ENCODE data around the gene BPHL. TPM values are rescaled to one million over a fixed set of nuclear protein-coding genes. Genes with fewer than 3 reads are reported as not detected.
"Not testable (repeated sequence)": the region's sequence is repeated elsewhere in the genome, so short reads cannot be mapped to it uniquely, and the experiment has no call there.

Gene BPHL
- polyA plus RNA-seq, 1 donor: 62.1 TPM

DNA sequence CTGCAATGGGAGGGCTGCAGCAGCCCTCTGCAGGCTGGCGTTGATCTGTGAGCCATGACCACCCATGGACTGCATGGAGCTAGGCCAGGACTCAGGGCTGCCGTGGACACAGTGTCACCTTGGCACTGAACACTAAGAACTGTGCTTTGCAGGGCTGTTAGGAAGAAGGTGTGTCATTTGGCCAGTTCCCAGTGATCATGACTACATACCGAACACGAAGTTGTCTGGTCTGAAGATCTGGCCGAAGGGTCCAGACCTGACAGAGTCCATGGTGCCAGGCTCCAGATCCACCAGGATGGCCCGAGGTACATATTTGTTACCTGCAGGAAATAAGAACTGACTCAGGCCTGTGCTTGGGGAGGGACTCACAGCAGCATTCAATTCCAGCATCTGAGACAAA lies 36.9 kb downstream of the BPHL start:
- DNase-seq: not testable (repeated sequence)

DNA sequence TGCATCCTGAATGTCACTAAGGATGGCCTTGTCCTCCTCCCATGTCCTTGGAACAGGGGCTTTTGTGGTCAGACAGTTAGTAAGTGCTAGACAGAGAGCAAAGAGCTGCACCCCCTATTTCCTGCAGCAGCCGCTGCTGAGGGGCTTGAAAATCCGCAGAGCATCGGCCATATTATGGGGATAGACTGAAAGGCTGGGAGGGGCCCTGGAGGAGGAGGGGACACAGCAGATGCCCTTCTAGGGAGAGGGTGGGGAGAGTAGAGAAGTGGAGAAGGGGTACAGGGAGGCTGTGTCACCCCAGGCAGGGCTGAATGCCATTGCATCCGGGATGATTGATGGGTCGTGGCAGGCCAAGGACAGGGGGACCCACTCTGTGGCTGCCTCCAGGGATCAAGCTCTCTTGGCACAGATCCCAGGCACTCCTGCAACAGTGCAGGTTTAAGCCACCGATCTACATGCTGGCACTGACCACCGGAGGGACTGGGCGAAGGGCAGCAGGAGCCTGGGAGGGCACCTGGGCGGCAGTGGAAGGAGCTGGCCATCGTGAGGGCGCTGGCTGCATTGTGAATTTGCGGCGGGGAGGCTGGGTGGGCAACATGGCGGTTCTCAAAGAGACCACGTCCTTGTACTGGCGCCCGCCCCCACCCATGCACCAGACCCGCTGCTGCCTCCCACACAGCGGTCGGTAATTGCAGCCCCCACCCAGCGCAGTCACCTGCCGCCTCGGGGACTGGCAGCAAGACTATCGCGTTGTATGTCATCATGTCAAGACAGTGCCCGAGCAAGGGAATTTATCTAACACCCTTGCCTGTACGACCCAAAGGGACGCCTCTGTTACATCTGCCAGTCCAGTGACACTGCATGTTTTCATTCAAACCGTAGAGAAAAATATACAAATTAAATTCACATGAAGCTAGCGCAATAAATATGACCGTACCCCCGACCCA lies 37.9 kb downstream of the BPHL start:
- not testable (repeated sequence) for DNase-seq

DNA sequence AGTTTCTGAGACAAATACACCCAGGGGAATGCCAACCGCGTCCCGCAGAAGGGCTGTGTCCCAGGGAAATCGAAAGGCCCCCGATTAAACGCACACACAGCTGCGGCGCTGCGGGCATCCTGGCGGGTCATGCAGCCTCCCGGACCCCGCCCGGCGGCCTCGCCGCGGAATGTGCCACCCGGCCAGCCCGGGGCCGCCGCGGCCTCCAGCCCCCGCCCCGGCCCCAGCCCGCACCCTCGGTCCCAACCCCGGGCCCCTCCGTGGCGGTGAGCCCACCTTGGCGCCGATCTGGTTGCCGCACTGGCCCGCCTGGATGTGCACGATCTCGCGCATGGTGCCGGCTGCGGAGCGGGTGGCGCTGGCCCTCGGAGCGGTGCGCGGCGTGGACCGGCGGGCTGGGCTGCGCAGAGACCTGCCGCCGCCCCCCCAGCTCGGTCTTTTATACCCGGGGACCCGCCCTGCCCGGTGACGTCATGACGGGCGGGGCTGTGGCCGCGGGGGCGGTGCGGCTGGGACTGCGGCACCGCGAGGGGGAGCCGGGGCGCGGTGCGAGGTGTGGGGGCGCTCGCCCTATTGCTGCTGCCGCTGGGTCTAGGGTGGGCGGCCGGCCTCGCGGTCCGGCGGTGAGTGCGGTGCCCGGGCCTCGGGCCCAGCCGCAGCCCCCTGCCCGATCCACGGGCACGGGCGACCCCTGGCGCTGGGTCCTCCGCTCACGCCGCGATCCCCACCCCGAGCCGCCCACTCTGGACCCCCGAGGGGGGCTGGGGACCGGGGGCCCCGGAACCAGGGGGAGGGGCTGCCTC lies 38.8 kb downstream of the BPHL start, which contains the start of gene TUBB2A:
Gene TUBB2A, minus strand, starts transcription at position 414 of the 803 bp plus-strand sequence. Its CDS starts 81 bp downstream, at position 333.
- no peak for DNase-seq

DNA sequence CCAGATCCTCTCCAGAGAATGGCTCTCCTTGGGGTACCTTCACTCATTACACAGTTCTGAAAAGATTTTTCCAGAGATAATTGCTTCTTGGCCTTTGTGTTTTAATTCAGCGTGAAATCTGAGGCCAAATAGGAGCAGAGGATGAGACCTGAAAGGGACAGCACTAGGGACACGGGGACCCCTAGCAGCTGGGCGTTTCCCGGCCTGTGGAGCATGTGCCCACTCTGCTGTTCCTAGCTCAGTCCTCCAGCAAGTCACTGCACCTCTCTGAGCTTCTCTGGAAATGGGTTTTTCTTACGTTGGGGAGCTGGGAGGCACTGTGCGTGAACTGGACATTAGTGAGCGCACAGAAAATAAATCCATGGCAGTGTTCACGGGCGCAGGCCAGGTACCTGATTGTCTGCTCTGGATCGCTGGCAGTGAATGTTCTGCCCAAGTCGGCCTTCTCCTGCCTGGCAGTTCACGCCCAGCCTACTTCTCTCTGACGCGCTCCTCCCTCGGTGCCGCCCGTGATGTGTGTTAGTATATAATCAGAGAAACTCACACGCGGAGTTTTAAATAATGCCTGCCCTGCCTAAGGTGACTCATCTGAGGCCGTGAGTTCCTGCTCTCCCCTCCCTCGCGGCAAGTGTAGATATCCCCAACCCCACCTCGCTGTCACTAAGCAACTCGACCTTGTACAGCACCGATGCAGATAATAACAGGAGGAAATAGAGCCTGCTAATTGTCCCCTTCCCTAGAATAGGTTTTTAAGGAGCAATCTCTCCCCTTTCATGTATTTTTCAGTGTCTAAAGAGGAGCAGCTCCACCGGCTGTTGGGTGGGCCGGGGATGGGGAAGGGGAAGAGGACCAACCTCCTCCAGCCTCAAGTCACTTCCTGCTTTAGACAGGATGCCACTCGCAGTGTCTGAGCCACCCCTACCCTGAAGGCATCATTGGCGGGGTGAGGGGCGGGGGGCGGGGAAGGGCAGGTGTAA lies 41.6 kb downstream of the BPHL start:
- DNase-seq: no peak

DNA sequence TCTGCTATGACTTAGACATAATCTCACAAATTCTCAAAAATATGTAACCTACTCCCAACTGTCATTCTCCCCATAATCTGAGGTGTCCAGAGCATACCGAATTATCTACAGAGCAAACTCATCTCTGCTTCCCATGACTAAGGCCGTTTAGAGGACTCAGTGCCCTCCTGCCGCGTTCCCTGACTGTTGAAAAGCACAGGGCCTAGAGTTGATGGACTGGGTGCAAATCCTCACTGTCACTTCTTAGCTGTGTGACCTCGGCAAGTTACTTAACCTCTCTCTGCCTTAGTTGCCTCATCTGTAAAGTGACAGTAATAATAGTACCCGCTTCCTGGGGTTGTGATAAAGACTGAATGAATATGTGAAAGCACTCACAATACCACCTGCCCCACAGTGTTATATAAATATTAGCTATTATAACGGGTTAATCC lies 43.6 kb downstream of the BPHL start:
- no peak for DNase-seq

DNA sequence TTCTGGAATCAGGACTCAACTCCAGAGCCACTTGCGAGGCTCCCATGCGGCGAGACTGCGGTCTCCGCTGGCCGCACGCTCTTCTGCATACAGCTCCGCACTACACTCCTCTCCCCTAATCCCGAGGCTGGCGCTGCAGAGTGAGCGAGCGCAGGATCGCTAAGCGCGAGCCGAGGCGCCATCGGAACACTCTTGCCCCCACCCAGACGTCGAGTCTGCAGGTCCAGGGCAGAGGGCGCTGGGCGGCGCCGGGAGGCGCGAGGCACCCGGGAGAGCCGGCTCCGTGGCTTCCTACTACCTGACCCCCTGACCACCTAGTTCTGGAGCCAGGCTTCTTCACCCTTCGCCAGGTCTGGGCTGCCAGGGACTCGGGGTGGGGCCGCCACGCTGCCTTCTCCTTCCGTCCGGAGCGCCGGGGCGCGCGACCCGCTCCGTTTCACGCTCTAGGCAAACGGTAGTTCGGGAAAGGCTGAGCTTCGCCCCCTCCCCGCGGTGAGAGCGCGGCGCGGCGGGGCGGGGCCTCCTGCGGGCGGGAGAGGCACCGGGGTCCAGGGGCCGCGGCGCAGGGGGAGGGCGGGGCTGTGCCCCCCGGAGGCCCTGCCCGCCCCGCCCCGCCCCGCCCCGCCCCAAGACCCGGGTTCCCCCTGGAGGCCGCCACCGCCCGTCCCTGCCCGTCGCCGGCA lies 44.2 kb downstream of the BPHL start:
- DNase-seq: peak; percentile 70

DNA sequence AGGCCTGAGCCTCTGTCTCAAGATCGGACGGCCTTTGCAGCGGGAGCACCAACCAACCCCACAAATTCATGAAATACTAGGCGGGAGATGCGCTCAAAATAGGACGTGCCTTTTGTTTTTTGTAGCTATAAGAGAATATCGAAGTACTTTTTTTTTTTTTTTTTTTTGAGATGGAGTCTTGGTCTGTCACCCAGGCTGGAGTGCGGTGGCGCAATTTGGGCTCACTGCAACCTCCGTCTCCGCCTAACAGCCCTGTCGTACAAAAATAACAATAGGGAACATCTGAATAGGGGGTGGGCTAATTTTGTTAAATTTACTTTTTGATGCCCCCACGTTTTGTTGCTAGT lies 44.7 kb downstream of the BPHL start:
- no peak for DNase-seq

DNA sequence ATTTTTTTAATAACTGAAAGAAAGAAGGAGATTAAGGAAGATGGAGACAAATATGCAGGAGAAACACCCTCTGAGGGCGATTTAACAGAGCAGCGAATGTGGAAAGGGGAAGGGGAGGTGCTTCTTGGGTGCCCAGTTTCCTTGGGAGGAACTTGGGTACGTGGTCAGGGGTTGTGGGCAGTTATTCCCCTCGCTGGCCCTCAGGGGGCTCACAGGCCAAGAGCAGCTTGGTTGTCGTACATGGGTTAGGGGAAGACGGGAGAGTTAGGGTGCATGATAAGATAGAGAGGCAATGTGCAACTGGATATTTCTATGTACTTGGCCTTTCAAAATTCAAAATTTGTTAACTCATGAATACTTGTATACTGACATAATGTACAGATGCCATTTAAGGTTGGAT lies 45.9 kb downstream of the BPHL start:
- no peak for DNase-seq

DNA sequence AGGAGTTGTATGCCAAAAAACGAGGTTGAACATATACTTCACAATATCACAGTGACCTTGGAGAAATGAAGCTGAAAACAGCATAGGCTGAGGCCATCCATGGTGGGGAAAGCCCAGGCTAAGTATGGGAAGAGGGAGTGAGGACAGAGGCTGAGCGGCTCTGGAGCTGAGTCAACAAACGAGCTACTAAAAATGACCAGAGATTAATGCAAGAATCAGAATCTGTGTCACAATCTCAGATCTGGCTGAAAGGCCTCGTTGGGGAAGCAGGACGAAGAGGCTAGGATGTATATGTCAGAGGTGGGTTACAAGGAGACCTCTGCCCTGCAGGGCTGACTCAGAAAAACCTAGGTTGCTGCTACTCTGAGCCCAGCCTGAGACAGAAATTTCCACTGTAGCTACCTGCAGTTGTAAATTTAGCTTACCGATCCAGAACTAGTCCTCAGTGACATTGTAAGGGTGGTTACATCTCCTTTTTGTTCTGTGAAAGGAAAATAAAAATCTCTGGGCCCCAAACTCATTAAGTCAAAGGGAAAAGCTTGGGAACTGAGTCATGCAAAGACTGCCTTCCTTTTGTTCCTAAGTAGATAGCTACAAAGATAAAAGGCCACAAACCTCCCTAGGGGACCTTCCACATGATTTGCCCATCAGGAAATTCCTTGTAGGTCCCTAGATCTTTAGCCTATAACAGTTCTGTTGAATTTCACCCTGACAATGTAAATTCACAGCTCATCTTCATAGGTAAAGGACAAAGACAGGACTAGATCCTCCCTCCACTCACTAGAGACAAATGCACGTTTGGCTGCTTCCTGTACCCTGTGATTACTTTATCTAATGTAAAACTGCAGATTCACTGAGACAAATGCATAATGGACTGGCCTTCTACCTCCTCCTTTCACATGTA lies 47.4 kb downstream of the BPHL start:
- no peak for DNase-seq

DNA sequence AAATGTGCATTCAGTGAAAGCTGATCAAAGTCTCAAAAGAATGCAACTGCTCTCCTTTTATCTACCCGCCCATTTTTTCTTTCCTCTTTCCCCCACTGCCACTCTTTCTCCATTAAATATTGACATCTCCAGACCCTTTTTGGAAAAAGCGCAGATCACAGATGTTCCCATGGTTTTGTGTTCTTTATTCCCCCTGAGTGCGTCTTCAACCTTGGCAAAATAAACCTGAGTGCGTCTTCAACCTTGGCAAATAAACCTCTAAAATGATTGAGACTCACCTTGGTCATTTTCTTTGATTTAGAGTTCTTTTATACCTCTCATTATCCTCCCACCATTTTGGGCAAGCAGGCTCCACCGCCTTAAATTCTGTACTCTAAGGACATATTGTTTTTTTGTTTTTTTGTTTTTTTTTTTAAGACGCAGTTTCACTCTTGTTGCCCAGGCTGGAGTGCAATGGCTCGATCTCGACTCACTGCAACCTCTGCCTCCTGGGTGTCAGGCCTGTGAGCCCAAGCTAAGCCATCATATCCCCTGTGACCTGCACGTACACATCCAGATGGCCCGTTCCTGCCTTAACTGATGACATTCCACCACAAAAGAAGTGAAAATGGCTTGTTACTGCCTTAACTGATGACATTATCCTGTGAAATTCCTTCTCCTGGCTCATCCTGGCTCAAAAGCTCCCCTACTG lies 48.2 kb downstream of the BPHL start:
- DNase-seq: not testable (repeated sequence)

DNA sequence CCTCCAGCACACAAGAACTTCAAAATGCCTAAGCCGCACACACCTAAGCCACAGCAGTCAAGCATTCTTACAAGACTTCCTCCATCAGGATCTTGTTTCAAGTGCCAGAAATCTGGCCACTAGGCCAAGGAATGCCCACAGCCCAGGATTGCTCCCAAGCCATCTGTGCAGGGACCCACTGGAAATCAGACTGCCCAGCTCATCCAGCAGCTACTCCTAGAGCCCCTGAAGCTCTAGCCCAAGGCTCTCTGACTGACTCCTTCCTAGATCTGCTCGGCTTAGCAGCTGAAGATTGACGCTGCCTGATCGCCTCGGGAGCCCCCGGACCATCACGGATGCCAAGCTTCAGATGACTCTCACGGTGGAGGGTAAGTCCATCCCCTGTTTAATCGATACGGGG lies 49.5 kb downstream of the BPHL start:
- DNase-seq: not testable (repeated sequence)

DNA sequence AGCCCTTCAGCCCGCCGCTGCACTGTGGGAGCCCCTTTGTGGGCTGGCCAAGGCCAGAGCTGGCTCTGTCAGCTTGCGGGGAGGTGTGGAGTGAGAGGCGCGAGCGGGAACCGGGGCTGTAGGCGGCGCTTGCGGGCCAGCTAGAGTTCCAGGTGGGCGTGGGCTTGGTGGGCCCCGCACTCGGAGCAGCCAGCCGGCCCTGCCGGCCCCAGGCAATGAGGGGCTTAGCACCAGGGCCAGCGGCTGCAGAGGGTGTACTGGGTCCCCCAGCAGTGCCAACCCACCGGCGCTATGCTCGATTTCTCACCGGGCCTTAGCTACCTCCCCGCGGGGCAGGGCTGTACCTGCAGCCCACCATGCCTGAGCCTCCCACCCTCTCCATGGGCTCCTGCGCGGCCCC lies 52.2 kb downstream of the BPHL start:
- not testable (repeated sequence) for DNase-seq

DNA sequence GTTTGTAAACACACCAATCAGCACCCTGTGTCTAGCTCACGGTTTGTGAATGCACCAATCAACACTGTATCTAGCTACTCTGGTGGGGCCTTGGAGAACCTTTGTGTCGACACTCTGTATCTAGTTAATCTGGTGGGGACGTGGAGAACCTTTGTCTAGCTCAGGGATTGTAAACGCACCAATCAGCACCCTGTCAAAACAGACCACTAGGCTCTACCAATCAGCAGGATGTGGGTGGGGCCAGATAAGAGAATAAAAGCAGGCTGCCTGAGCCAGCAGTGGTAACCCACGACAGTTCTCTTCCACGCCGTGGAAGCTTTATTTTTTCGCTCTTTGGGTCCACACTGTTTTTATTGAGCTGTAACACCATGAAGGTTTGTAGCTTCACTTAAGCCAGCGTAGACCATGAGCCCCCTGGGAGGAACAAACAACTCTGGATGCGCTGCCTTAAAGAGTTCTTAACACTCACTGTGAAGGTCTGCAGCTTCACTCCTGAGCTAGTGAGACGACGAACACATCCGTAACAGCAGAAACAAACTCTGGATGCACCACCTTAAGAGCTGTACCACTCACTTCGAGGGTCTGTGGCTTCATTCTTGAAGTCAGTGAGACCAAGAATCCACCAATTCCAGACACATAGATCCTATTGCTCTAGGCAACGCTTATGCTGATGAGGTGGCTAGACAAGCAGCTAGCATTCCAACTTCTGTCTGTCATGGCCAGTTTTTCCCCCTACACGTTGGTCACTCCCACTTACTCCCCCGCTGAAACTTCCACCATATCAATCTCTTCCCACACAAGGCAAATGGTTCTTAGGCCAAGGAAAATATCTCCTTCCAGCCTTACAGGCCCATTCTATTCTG lies 53.0 kb downstream of the BPHL start:
- not testable (repeated sequence) for DNase-seq

DNA sequence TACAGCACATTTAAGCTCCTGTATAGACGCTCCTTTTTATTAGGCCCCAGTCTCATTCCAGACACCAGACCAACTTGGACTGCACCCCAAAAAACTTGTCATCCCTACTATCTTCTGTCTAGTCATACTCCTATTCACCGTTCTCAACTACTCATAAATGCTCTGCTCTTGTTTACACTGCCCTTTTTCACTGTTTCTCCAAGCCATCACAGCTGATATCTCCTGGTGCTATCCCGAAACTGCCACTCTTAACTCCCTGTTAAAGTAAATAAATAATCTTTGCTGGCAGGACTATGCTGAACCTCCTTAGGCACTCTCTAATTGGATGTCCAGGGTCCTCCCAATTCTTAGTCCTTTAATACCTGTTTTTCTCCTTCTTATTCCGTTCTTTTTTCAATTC lies 54.3 kb downstream of the BPHL start:
- not testable (repeated sequence) for DNase-seq

DNA sequence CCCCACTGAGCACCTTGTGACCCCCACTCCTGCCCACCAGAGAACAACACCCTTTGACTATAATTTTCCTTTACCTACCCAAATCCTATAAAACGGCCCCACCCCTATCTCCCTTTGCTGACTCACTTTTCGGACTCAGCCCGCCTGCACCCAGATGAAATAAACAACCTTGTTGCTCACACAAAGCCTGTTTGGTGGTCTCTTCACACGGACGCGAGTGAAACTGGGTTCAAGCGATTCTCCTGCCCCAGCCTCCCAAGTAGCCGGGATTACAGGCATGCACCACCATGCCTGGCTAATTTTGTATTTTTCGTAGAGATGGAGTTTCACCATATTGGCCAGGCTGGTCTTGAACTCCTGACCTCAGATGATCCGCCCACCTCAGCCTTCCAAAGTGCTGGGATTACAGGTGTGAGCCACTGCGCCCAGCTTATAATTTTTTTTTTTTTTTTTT lies 55.2 kb downstream of the BPHL start:
- DNase-seq: not testable (repeated sequence)

DNA sequence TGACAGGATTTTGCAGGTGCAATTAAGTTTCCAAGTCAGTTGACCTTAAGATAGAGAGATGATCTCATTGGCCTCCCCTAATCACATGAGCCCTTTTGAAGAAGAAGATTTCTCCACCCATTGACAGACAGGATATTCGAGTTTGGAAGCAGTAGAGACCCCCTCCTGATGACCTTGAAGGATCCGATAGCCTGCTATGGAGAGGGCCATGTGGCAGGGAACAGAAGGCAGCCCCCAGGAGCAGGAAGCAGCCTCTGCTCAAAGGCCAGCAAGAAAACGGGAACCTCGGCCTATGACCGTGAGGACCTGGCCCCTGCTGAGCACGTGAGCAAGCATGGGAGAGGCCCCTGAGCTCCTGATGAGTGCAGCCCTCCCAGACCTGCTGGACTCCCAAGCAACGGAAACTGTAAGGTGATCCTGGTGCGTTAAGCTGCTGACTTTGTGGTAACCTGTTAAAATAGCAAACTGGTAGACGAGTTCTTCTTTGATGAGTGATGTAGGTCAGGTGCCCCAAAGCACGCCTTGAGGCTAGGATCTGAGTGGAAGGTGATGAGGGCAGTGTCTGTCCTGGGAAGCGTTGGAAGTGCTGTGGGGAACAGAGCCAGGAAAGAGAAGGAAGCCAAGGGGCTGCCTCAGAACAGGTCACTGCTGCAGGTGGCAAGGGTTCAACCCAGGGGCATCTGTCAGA lies 57.3 kb downstream of the BPHL start:
- DNase-seq: no peak

DNA sequence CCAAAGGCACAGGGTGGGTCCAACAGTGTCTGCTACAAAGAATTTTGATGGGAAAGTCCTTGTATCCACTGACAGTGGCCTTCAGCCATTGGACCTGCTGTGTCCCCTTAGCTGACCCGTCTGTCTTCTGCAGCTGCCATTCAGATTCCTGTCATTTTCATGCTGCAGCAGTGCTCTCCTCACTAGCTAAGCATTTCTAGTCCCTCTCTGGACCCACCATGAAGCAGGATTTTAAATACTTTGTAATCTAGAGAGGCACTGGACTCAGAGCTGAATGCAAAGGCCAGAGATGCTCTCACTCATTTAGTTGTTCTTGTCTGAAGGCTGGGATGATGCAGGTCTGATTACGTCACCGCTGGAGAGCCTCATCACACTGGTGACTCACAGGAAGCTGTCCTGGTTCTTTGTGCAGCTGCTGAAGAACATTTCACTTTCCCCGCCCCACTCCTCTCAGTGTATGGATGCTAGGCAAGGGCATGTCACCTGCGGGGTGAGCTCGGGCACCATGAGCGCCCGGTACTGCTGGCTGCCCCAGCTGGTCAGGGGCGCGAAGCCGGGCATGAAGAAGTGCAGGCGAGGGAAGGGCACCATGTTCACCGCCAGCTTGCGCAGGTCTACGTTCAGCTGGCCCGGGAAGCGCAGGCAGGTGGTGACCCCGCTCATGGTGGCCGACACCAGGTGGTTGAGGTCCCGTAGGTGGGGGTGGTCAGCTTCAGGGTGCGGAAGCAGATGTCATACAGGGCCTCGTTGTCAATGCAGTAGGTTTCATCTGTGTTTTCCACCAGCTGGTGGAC lies 58.2 kb downstream of the BPHL start:
- DNase-seq: no peak
